DLD1 (cell line): ENCODE results near the gene ZNF609.
"Not testable (repeated sequence)": the region's sequence is repeated elsewhere in the genome, so short reads cannot be mapped to it uniquely, and the experiment has no call there.

Experiments
- in situ Hi-C: cut with HindIII; loops from 2 replicates; pipeline ENCODE4 v1.10.0; 2017; ENCODE audit warnings: low sequenced_read_pairs

ZNF609 gene

DNA sequence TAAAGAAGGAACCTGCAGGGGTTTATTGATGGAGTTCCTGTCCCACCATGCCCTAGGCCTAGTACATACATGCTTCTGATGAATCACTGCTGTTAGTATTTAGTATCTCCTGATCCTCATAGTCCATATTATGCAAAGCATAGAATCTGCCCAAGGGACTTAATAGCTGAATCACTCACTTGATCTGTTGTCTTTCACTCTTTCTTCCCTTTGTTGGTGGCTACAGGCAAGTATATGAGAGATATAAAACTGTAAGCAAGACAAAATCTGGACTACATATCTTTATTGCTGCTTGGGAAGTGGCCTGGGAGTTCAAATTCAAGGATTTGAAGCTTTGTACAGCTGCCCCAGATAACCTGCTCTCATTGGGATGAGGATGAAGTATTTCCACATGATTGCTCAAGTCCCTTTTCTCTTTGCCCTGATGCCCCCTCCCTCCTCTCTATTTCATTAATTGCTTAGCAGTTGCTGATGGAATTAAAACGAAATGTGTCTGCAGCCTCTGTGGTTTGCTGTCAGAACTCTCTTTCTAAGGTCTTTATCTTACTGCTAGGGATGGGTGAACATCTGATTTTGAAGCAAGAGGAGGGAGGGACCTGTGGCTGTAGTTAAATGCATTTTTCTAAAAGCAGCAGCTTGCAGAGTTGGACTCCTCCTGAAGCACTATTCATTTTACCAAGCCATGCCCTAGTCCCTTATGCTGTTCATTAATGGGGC lies 114.1 kb downstream of the ZNF609 start:
- in situ Hi-C loops, result no loop called here

DNA sequence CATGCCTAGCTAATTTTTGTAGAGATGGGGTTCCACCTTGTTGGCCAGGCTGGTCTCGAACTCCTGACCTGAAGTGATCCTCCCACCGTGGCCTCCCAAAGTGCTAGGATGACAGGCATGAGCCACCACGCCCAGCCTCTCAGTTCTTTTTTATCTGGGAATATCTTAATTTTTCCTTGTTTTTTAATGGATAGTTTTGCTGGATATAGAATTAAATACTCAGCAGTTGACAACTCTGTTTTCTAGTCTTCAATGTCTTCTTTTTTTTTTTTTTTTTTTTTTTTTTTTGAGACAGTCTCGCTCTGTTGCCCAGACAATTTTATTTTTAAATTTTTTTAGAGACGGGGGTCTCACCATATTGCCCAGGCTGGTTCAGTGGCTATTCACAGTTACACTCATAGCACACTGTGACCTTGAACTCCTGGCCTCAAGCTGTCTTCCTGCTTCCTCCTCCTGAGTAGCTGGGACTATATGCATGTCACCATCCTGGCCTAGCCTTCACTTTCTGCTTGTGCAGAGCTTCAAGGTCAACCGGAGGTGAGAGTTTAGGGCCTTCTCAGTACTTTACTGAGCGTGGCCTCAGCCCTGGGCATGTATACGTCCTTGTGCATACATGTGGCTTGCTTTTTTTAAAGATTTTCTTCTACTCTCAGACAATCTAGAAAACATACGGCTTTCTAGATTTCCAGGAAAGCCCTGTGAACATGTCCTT lies 120.5 kb downstream of the ZNF609 start:
- in situ Hi-C loops, result no loop called here

DNA sequence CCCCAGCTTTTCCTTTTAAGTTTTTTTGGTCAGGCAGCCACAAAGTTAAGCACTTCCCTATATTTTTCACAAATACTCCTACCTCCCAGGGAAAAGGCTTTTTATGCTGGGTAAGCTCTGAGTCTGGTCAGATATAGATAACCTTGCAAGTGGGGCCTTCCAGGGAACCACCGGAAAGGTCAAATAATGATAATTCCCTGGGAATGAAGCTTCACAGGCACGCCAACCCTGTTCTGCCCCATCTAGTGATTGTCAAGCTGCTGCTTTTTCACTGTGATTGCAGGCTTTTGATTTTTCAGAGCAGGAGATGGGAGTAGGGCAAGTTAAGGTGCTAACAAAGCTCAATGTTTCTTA lies 121.0 kb downstream of the ZNF609 start:
- in situ Hi-C loops, result no loop called here

DNA sequence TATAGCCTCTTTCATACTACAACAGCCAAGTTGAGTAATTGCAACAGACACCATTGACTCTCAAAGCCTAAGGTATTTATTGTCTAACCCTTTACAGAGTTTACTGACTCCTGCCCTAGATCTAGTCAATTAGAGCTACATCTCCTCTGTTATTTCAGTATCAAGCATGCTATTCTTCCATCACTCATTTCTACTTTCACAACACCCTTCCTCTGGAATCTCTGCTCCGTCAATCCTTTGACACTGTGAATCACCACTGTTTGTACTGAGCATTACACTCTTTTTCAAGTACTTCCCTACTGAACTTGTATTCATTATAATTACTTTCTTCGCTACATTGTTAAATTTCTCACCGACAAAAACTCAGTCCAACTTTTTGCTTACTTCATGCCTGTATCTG lies 121.8 kb downstream of the ZNF609 start:
- in situ Hi-C loops, result no loop called here

DNA sequence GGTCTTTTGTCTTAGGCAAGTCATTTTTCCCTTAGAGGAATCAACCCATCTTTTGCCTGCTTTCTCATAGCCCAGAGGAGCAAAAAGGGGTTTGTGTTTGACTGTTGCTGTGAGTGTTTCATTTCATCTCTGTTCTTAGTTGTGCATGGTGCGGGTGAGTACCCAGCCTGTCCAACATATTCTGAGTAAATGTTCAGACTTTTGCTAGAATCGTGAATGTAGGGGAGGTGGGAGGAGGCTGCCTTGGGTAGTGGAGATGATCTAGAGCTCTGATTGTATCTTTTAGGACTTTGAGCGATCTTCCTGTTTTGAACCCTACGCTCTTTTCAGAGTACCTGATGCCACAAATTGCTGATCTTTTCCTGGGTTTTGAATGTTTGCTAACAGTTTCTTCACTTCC lies 123.1 kb downstream of the ZNF609 start:
- in situ Hi-C loops, result no loop called here

DNA sequence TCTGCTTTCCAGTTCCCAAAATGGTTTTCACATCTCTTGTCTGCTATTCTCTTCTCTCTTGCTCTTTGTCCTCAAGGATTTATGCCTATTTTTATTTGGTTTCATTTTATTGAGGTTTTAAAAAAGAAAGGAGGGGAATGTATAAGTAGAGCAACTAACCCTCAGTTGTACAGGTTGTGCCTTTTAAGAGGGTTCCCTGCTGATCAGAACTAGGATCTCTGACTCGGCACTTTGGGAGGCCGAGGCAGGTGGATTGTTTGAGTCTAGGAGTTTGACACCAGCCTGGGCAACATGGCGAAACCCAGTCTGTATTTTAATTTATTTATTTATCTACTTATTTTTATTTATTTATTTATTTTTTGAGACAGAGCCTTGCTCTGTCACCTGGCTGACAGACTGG lies 123.6 kb downstream of the ZNF609 start:
- in situ Hi-C loops, result no loop called here

DNA sequence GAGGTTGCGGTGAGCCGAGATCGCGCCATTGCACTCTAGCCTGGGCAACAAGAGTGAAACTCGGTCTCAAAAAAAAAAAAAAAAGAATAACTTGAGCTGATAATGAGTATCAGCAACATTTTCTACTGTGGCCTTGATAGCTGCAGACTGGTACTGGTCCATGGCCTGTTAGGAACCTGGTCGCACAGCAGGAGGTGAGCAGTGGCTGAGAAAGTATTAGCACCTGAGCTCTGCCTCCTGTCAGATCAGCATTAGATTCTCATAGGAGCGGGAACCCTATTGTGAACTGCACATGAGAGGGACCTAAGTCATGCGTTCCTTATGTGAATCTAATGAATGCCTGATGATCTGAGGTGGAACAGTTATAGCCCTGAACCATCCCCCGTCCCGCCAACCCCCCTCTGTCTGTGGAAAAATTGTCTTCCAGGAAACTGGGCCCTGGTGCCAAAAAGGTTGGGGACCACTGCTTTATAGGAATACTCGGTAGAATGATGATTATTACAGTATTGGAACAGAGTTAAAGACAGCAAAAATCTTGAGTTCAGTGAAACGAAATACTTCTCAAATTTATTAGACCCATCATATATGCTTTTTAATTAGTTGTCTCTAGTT lies 126.0 kb downstream of the ZNF609 start:
- in situ Hi-C loops, result no loop called here

DNA sequence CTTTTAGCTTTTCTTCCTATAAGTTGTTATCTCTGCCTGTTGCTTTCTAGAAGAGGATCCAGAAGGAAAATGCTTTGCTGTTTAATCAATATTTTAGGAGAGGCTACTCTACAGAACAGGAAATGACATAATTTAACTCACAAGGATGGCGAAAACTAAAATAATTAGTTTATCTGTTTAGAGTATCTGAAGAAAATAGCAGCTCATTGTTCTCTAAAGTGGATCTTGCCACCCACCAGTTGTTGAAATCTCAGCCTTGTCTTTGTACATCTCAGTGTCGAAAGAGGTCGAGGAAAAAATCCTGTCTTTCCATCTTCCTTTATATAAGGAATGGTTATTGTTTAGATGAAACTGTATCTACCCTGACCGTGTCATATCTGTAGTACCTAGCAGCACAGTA lies 126.6 kb downstream of the ZNF609 start:
- in situ Hi-C loops, result no loop called here

DNA sequence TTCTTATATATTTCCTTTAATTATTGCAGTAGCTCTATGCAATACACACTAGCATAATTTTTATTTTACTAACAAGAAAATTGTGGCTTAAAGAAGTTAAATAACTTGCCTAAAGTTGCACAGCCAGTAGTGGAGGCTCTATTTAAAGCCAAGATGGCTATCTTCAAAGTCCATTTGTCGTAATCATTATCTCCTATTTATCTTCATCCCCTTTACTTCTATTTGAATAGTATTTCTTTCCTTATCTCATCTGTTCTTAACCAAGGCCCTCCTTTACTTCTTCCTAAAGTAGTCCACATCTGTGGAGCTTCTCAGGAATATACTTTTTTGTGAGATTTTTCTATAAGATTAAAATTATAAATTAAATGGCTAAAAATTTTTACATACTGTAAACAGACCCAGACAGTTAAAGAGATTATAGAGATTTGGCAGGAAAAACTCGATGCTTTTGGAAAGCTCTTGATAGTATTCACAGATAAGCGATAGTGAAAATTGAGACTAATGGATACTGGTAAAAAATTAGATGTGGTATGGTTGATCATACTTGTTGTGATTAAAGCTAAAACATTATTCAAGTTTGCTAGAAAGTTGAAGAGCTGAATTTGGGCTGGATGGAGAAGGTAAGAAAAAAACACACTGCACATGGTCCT lies 129.2 kb downstream of the ZNF609 start:
- in situ Hi-C loops, result no loop called here

DNA sequence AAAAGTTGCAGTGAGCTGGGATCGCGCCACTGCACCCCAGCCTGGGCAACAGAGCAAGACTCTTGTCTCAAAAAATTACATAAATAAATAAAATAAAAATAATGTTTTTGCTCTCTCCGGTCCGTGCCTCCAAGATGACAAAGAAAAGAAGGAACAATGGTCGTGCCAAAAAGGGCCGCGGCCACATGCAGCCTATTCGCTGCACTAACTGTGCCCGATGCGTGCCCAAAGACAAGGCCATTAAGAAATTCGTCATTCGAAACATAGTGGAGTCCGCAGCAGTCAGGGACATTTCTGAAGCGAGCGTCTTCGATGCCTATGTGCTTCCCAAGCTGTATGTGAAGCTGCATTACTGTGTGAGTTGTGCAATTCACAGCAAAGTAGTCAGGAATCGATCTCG lies 132.5 kb downstream of the ZNF609 start:
- in situ Hi-C loops, result not testable (repeated sequence)

DNA sequence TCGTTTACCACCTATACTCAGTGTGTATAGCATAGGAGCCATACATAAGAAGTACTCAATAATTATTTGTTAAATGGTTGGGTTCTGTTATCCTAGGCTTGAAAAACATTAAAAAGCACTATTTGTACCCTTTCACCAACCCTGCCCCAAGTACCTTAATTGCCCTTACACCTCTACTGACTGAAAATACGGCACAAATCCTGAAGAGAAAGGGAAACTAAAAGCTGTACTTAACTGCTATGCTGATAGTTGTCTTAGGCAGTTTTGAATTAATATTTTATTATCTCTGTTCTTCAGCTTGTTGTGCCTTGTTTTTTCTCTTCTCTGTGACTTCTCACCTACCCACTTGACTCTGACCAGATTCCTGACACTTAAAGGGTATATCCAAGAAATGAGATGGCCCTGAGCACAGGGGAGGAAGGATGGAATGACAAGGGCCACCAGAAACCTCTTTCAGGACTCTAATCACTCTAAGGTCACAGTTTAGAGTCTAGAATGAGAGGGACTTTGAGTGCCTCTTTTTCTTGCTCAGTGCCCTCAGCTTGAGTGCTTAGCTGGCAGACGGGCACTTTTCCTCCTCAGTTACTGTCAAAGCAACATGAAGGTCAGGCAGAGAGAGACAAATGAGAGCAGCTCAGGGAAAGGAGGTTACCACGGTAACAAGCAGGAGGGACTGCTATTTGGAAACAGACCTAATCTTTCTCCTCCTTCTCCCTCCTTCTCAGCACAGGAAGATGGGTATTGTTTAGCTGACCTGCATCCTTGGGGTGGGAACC lies 136.5 kb downstream of the ZNF609 start:
- in situ Hi-C loops, result no loop called here

DNA sequence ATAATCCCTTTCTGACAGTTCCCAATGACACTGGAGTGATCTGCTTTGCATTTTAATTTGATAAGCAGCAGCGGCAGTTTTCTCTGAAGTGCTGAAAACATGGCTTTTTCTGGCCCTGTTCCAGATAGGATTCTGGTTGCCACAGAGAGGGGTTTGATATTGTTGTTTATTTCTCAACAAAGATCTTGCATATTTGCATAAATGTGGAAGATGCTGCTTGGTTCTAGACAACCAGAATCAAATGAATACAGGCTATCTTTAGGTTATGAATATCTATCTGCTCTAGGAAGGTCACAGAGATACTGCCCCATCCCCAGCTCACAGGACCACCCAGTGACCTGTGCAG lies 137.1 kb downstream of the ZNF609 start:
- in situ Hi-C loops, result no loop called here

DNA sequence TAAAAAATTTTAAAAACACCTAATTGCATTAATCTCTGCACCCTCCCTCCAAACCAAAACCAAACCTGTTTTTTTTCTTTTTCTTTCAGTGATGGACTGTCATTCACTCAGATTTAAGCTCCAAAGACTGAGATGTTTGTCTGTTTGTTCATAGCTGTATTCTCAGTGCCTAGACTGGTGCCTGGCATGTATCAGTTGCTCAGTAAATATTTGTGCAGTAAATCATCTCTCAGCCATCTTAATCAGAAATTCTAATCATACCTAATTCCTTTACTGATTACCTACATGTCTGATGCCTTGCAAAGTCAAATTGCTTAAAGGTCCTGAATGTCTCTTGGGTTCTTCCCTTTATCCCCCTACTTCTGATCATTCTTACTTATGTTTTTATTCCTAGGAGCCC lies 138.8 kb downstream of the ZNF609 start:
- in situ Hi-C loops, result no loop called here

DNA sequence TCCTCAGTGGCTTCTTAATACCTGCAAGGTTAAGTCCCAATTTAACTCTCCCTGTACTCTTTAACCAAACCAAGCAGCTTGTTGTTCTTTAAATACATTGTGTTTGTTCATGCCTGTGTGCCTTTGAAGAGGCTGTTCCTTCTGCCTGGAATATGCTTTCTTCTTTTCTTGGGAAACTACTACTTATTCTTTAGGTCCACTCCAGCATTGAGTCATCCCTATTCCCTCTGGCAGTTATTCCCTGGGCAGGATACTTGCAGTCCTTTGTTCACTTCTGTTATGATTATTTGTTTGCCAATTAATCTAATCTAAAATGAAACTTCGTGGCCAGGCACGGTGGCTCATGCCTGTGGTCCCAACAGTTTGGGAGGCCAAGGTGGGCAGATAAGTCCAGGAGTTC lies 139.3 kb downstream of the ZNF609 start:
- in situ Hi-C loops, result no loop called here

DNA sequence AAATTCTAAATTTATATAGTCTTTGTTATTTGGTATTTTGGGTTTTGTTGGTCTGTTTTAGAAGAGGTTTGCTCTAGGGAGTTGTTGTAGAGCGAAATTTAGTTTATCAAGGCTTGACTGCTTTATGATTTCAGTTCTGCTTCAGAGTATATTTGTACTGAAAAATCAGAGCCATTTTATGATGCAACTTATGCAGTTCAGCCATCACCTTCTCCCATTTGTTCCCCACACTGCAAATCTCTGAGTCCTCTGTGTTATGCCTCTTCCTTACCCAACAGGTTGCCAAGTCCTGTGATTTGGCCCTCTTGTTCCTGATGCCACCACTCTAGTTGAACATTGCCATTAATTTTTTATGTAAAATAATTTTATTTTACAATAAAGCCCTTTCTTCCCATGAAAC lies 140.4 kb downstream of the ZNF609 start:
- in situ Hi-C loops, result no loop called here

DNA sequence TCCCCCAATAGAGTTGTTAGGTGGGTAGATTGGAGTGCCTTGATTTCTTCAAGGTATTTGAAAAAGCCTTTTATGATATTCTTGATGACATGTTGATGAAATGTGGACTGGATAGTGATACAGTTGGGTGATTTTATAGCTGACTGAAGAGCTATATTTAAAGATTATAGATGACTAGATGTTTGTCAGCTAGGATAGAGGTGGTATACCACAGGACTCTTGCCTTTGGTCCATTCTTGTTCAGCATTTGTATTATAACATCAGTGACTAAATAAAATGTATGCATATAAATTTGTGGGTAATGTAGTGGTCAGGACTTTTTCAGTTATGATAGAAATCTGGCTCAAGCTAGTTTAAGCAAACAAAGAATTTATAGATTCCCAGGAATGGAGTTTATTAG lies 143.9 kb downstream of the ZNF609 start:
- in situ Hi-C loops, result no loop called here

DNA sequence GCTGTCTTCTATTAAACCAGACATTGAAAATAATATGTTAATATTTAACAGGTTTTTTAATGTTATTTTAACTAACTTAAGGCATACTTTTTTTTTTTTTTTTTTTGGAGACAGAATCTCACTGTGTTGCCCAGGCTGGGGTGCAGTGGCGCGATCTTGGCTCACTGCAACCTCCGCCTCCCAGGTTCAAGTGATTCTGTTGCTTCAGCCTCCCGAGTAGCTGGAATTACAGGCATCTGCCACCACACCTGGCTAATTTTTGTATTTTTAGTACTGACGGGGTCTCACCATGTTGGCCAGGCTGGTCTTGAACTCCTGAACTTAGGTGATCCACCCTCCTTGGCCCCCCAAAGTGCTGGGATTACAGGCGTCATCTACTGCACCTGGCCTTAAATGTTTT lies 147.0 kb downstream of the ZNF609 start:
- in situ Hi-C loops, result not testable (repeated sequence)

DNA sequence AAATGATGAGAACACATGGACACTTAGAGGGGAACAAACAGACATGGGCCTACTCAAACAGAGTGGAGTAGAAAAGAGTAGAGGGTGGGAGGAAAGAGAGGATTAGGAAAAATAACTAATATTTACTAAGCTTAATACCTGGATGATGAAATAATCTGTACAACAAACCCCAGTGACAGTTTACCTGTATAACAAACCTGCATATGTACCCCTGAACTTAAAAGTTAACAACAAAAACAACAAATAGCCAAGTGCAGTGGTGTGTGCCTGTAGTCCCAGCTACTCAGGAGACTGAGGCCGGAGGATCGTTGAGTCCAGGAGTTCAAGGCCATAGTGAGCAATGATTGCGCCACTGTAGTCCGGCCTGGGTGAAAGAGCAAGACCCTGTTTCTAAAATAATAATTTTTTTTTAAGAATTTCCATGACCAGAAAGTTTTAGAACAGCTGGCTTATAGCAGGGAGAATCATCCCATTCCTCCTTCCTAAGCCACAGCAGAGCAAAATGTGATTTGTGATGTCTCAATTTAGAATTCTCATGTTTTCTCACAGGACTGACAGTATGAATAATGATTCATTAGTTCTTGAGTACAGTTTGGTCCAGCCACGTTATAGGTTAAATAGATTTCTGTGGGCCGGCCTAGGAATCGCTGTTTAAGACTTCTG lies 150.0 kb downstream of the ZNF609 start:
- in situ Hi-C loops, result no loop called here

DNA sequence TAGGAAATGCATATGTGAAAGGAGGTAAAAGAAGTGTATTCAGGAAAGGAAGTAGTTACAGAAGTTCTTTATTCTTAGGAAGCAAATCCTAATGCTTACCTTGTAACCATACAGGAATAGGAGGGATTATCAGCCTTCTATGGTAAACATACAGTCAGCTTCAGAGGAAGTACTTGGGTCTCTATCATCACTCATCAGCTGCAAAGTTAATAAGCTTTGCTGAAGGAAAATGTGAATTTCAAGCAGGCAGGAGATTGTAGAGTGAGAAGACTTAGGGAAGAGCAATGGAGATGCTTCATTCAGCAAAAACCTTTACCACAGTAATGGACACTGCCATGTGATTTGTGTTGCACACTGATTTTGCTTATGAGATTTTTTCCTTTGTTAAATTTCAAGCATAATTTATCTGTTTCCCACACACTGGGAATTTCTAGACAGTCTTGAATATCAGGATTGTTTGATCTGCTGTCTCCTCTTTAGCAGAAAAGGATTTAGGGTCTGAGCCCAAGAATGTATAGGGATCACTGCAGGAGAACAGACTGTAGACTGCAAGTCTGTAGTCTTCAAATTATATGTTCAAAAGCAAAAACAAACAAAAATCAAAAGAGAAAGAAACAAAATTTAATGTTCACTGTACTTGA lies 150.8 kb downstream of the ZNF609 start:
- in situ Hi-C loops, result no loop called here

DNA sequence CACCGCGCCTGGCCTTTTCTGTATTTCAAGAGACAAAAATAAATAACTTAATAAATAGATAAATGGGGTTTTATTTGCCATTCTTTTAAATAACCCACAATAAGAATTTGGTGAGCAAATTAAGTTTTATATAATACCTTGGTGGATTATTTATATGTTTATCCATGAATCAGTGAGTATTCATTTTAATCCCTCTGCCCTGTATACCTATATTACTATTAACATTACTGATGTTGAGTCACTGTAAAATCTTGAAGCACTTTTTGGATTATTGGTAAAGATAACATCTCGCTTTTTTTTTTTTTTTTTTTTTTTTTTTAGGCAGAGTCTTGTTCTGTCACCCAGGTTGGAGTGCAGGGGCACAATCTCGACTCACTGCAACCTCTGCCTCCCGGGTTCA lies 154.1 kb downstream of the ZNF609 start:
- in situ Hi-C loops, result no loop called here
